ENCODE results near the gene ZNF337. TPM values are rescaled to one million over a fixed set of nuclear protein-coding genes. Genes with fewer than 3 reads are reported as not detected.
"Not testable (repeated sequence)": the region's sequence is repeated elsewhere in the genome, so short reads cannot be mapped to it uniquely, and the experiment has no call there.

Gene ZNF337
- total RNA-seq, 4 donors from 2014 or later: 7.9 to 16.4 (median 13.6) TPM

DNA sequence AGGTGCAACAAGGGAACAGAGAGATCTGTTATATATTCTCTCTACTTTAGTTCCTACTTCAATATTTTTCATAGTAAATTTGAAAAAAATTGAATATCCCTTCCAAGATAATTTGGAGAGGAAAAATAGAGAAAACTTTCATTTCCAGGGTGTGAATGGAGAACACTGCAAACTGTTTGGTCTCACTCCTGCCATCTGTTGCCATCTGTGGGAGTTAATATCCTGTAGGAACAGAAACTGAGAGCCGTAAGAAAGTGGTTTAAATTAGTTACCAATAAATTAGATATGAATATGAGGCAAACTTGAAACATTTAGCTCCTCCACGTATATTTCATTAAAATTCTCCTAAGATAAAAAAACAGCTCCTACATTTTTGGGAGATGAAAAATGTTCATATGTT lies 4.2 kb downstream of the ZNF337 start:
- ATAC-seq (ENCODE audit: low FRiP score): no peak
- DNase-seq (ENCODE audit: low spot score): no peak
- TF ChIP-seq CTCF (IDR thresholded peaks at IDR 0.05): no peak

DNA sequence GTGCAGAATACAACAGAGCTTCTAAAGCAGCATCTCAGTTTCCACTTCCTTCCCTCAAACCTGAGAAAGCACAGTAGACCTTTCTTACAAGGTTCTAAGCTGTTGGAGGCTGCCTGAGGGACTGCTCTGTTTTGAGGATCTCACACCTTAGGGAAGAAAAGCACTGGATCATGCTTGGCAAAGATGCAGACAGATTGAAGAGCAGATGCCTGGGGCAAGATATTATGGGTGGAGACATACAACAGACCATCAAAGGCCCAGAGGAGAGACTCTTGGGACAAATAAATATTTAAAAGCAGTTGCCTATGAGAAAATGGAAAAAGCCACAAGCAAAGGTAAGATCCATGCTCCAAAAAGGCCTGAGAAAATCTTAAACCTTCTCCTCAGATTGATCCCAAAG lies 6.2 kb downstream of the ZNF337 start:
- no peak for ATAC-seq (ENCODE audit: low FRiP score)

GRCh38 chr20:25686081-25687067 lies 10.3 kb downstream of the ZNF337 start:
- no peak for ATAC-seq (ENCODE audit: low FRiP score)
- DNase-seq (ENCODE audit: low spot score): no peak
- TF ChIP-seq CTCF (IDR thresholded peaks at IDR 0.05): no peak

More for the DNA sequence above, 6.2 kb downstream of the ZNF337 start:
- TF ChIP-seq CTCF (IDR thresholded peaks at IDR 0.05): no peak
- no peak for DNase-seq (ENCODE audit: low spot score)

GRCh38 chr20:25685276-25686080 lies 11.2 kb downstream of the ZNF337 start:
- DNase-seq (ENCODE audit: low spot score): no peak
- no peak for ATAC-seq (ENCODE audit: low FRiP score)
- TF ChIP-seq CTCF (IDR thresholded peaks at IDR 0.05): no peak

- not testable (repeated sequence) for DNase-seq (ENCODE audit: low spot score); ATAC-seq (ENCODE audit: low FRiP score)
These were observed 12.8 kb downstream of the ZNF337 start for GRCh38 chr20:25683826-25684225.

DNA sequence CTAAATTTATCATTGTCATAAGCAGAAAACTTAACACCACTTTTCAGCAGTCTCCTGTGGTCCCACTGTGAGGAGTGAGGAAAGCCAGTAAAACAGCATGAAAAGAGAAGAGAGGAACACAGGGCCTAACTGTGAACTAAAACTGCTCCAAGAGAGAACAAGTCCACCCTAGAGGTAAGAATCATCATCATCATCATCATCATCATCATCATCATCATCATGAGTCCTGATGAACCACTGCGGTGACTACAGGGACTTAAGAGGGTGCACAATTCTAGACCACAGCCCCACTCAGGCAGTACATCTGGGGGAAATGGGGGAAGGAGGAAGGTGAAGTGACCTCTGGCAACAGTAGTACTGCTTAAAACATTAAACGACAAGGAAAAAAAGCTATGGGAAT lies 13.6 kb downstream of the ZNF337 start:
- DNase-seq (ENCODE audit: low spot score) (no peak), ATAC-seq (ENCODE audit: low FRiP score) (no peak)
- TF ChIP-seq CTCF (IDR thresholded peaks at IDR 0.05): no peak

GRCh38 chr20:25676164-25676809 lies 20.4 kb downstream of the ZNF337 start:
- no peak for ATAC-seq (ENCODE audit: low FRiP score)

More at GRCh38 chr20:25676164-25676809, 20.4 kb downstream of the ZNF337 start:
- TF ChIP-seq CTCF (IDR thresholded peaks at IDR 0.05): no peak
- DNase-seq (ENCODE audit: low spot score): no peak

Data from omental fat pad (tissue), 4 donors.